Naive thymus-derived CD4-positive, alpha-beta T cell (primary cell): ENCODE results near the gene XAGE1B. TPM values are rescaled to one million over a fixed set of nuclear protein-coding genes. Genes with fewer than 3 reads are reported as not detected.
"Not testable (repeated sequence)": the region's sequence is repeated elsewhere in the genome, so short reads cannot be mapped to it uniquely, and the experiment has no call there.

Experiments
- ATAC-seq: fragments of 150-1000 bp; cut with Tn5 transposase; 2 replicates; pipeline ENCODE4 v1.10.0; 2021; ENCODE audit warnings: mild to moderate bottlenecking, moderate library complexity
- CTCF ChIA-PET: fragments of 350-600 bp; sonication (Branson Sonifier 250); formaldehyde crosslinking; loops from one replicate; lab custom pipeline; 2021; ENCODE audit warnings: antibody characterized with exemption; lab: Charles Lee
- POLR2A ChIA-PET: fragments of 350-600 bp; sonication (Branson Sonifier 250); formaldehyde crosslinking; loops from one replicate; lab custom pipeline; 2021; ENCODE audit warnings: antibody characterized with exemption, inconsistent platforms; lab: Charles Lee
- DNase-seq, 9 donors: peaks; one replicate each; pipeline versions ENCODE4 v3.0.0 to v3.0.0-alpha.2; 2020 to 2022; ENCODE audit warnings: mixed read lengths in 1 of 9
- H3K27ac ChIP-seq: one replicate; pipeline ENCODE4 v1.7.0; 2013; ENCODE audit warnings: mild to moderate bottlenecking, low read depth, low read length, moderate library complexity
- H3K27me3 ChIP-seq, 2 donors: one replicate each; pipeline ENCODE4 v1.7.0; 2013; ENCODE audit warnings: low read length in 2 of 2, mild to moderate bottlenecking in 2 of 2, moderate library complexity in 2 of 2; ENCODE audit not compliant: control insufficient read depth in 2 of 2, insufficient read depth in 2 of 2
- H3K36me3 ChIP-seq, 3 experiments: 1 replicate in 2 of 3; 2 replicates in 1 of 3; pipeline ENCODE4 v1.7.0; 2013; ENCODE audit warnings: low read length in 3 of 3, mild to moderate bottlenecking in 3 of 3, moderate library complexity in 1 of 3; ENCODE audit not compliant: insufficient read depth in 3 of 3, control insufficient read depth in 2 of 3
- H3K4me1 ChIP-seq, 2 donors: one replicate each; pipeline ENCODE4 v1.7.0; 2013; ENCODE audit warnings: low read length in 2 of 2, mild to moderate bottlenecking in 2 of 2, moderate library complexity in 1 of 2; ENCODE audit not compliant: control insufficient read depth in 2 of 2, insufficient read depth in 2 of 2
- H3K4me3 ChIP-seq: 2 replicates; pipeline ENCODE4 v1.7.0; 2013; ENCODE audit warnings: mild to moderate bottlenecking, low read length
- H3K9me3 ChIP-seq, 3 experiments: 1 replicate in 2 of 3; 2 replicates in 1 of 3; pipeline ENCODE4 v1.7.0; 2013; ENCODE audit warnings: low read length in 3 of 3; ENCODE audit not compliant: control insufficient read depth in 2 of 3
- H3K27ac Mint-ChIP-seq, 9 donors: one replicate each; pipeline ENCODE4 v1.8.0; 2020 to 2022; ENCODE audit warnings: mixed read lengths in 9 of 9, mild to moderate bottlenecking in 8 of 9, moderate library complexity in 5 of 9, inconsistent platforms in 2 of 9
- H3K27me3 Mint-ChIP-seq, 5 donors: one replicate each; pipeline ENCODE4 v1.8.0; 2021 to 2022; ENCODE audit warnings: mixed read lengths in 5 of 5, mild to moderate bottlenecking in 1 of 5
- H3K36me3 Mint-ChIP-seq, 5 donors: one replicate each; pipeline ENCODE4 v1.8.0; 2020 to 2022; ENCODE audit warnings: mixed read lengths in 5 of 5, mild to moderate bottlenecking in 3 of 5, inconsistent platforms in 1 of 5
- H3K4me1 Mint-ChIP-seq, 7 donors: one replicate each; pipeline ENCODE4 v1.8.0; 2020 to 2022; ENCODE audit warnings: mixed read lengths in 7 of 7, mild to moderate bottlenecking in 3 of 7, inconsistent platforms in 1 of 7
- H3K4me3 Mint-ChIP-seq, 10 donors: one replicate each; pipeline ENCODE4 v1.8.0; 2020 to 2022; ENCODE audit warnings: mild to moderate bottlenecking in 10 of 10, mixed read lengths in 10 of 10, moderate library complexity in 6 of 10, inconsistent platforms in 2 of 10
- H3K9me3 Mint-ChIP-seq, 11 donors: one replicate each; pipeline ENCODE4 v1.8.0; 2020 to 2022; ENCODE audit warnings: mixed read lengths in 11 of 11, mild to moderate bottlenecking in 4 of 11, inconsistent platforms in 1 of 11, moderate library complexity in 1 of 11
- intact Hi-C, 2 donors: fragments of 100-400 bp; cut with micrococcal nuclease; formaldehyde crosslinking; loops; one replicate each; pipeline ENCODE4 v1.15.1; 2023
- polyA plus RNA-seq, 2 donors: library from polyadenylated mRNA; unstranded; fragments of 300-500 nt; fragmentation: Illumina TruSeq; gene quantifications; one replicate each; pipeline ENCODE4 v1.2.3, GENCODE V29; 2021
- total RNA-seq, 6 experiments: library from RNA in 5 of 6; stranded (reverse) in 5 of 6; gene quantifications; 1 replicate in 5 of 6; 2 replicates in 1 of 6; pipeline ENCODE4 v1.2.3 and lab custom pipeline; 2021 to 2026

XAGE1B gene
- total and polyA plus RNA-seq, 7 experiments from 2014 or later, result not detected

- H3K36me3 ChIP-seq, result no peaks in the 10 kb centered on the region
- no peak overlapping the region for H3K27ac Mint-ChIP-seq
- no peak for DNase-seq
Measured at GRCh38 chrX:52542311-52542710, 25.4 kb upstream of the XAGE1B start.

GRCh38 chrX:52541051-52541450, 24.2 kb upstream of the XAGE1B start:
- CTCF ChIA-PET, H3K4me3 ChIP-seq, H3K27me3 Mint-ChIP-seq, POLR2A ChIA-PET, DNase-seq, H3K9me3 Mint-ChIP-seq, H3K4me1 ChIP-seq, H3K4me1 Mint-ChIP-seq, H3K9me3 ChIP-seq, H3K4me3 Mint-ChIP-seq, H3K27ac Mint-ChIP-seq, H3K36me3 Mint-ChIP-seq, H3K27me3 ChIP-seq, ATAC-seq, H3K27ac ChIP-seq, intact Hi-C loops, H3K36me3 ChIP-seq: not testable (repeated sequence)

More at GRCh38 chrX:52542311-52542710, 25.4 kb upstream of the XAGE1B start:
- intact Hi-C loops, result no loop called here
- Histone ChIP-seq H3K27ac (no peak overlapping the region), H3K4me3 (no peak overlapping the region), H3K9me3 (no peaks in the 10 kb centered on the region), H3K27me3 (no peaks in the 10 kb centered on the region), H3K4me1 (no peaks in the 10 kb centered on the region)
- H3K27me3 Mint-ChIP-seq, result peaks cover 0 to 4% (median 0%) of the 10 kb centered on the region in 5 donors
- H3K36me3 Mint-ChIP-seq, result no peaks in the 10 kb centered on the region
- no peaks in the 10 kb centered on the region for H3K4me1 Mint-ChIP-seq
- CTCF ChIA-PET, result no interaction called here
- H3K9me3 Mint-ChIP-seq, result peaks cover 0 to 2% (median 0%) of the 10 kb centered on the region in 11 donors
- H3K4me3 Mint-ChIP-seq, result no peak overlapping the region
- POLR2A ChIA-PET, result no interaction called here
- ATAC-seq, result no peak

GRCh38 chrX:52516110-52516986, 515 bp downstream of the XAGE1B start:
- intact Hi-C loops, H3K4me3 ChIP-seq, POLR2A ChIA-PET, H3K9me3 ChIP-seq, H3K27ac ChIP-seq, H3K36me3 Mint-ChIP-seq, H3K4me1 Mint-ChIP-seq, H3K4me1 ChIP-seq, CTCF ChIA-PET, ATAC-seq, H3K36me3 ChIP-seq, H3K27me3 ChIP-seq, H3K9me3 Mint-ChIP-seq, H3K4me3 Mint-ChIP-seq, DNase-seq, H3K27me3 Mint-ChIP-seq, H3K27ac Mint-ChIP-seq: not testable (repeated sequence)

GRCh38 chrX:52511126-52511525, 5.7 kb downstream of the XAGE1B start:
- H3K4me3 Mint-ChIP-seq, intact Hi-C loops, H3K4me1 Mint-ChIP-seq, CTCF ChIA-PET, H3K27ac Mint-ChIP-seq, H3K9me3 ChIP-seq, H3K36me3 Mint-ChIP-seq, H3K4me3 ChIP-seq, H3K36me3 ChIP-seq, DNase-seq, POLR2A ChIA-PET, H3K27ac ChIP-seq, H3K9me3 Mint-ChIP-seq, H3K27me3 ChIP-seq, H3K4me1 ChIP-seq, ATAC-seq: not testable (repeated sequence)
- peaks cover 0 to 11% (median 5%) of the 10 kb centered on the region in 5 donors for H3K27me3 Mint-ChIP-seq

GRCh38 chrX:52509916-52510315, 6.9 kb downstream of the XAGE1B start:
- no peaks in the 10 kb centered on the region for H3K4me1 Mint-ChIP-seq
- no peaks in the 10 kb centered on the region for H3K9me3 Mint-ChIP-seq
- ChIA-PET CTCF (no interaction called here), POLR2A (no interaction called here)
- DNase-seq (no peak), ATAC-seq (no peak)
- H3K36me3 ChIP-seq, result no peaks in the 10 kb centered on the region
- H3K4me1 ChIP-seq, result no peaks in the 10 kb centered on the region
- no peak overlapping the region for H3K4me3 ChIP-seq
- H3K27me3 ChIP-seq, result no peaks in the 10 kb centered on the region
- no peaks in the 10 kb centered on the region for H3K36me3 Mint-ChIP-seq
- intact Hi-C loops, result no loop called here
- H3K27ac ChIP-seq, result no peak overlapping the region
- no peak overlapping the region for H3K27ac Mint-ChIP-seq
- H3K27me3 Mint-ChIP-seq, result peaks cover 0 to 12% (median 6%) of the 10 kb centered on the region in 5 donors
- H3K9me3 ChIP-seq, result no peaks in the 10 kb centered on the region
- H3K4me3 Mint-ChIP-seq, result no peak overlapping the region

- ChIA-PET CTCF (no interaction called here), POLR2A (no interaction called here)
- Mint-ChIP-seq H3K27me3 (peaks cover 0 to 18% (median 6%) of the 10 kb centered on the region in 5 donors), H3K36me3 (no peaks in the 10 kb centered on the region), H3K4me3 (no peak overlapping the region), H3K4me1 (no peaks in the 10 kb centered on the region), H3K9me3 (no peaks in the 10 kb centered on the region), H3K27ac (no peak overlapping the region)
- Histone ChIP-seq H3K27ac (no peak overlapping the region), H3K9me3 (no peaks in the 10 kb centered on the region), H3K27me3 (no peaks in the 10 kb centered on the region), H3K36me3 (no peaks in the 10 kb centered on the region), H3K4me3 (no peak overlapping the region), H3K4me1 (no peaks in the 10 kb centered on the region)
- ATAC-seq, result no peak
- intact Hi-C loops, result no loop called here
- DNase-seq, result no peak
Measured at GRCh38 chrX:52507331-52507730, 9.5 kb downstream of the XAGE1B start.

GRCh38 chrX:52504551-52504950, 12.3 kb downstream of the XAGE1B start:
- no peak overlapping the region for H3K27ac Mint-ChIP-seq
- no peaks in the 10 kb centered on the region for H3K4me1 ChIP-seq
- H3K36me3 ChIP-seq, result no peaks in the 10 kb centered on the region
- H3K36me3 Mint-ChIP-seq, result no peaks in the 10 kb centered on the region
- no peak overlapping the region for H3K27ac ChIP-seq
- no peak overlapping the region for H3K4me3 ChIP-seq
- H3K9me3 ChIP-seq, result no peaks in the 10 kb centered on the region
- ChIA-PET CTCF (no interaction called here), POLR2A (no interaction called here)
- DNase-seq, result no peak
- no peak for ATAC-seq
- no peaks in the 10 kb centered on the region for H3K27me3 ChIP-seq
- intact Hi-C loops, result no loop called here
- no peak overlapping the region for H3K4me3 Mint-ChIP-seq
- H3K4me1 Mint-ChIP-seq, result no peaks in the 10 kb centered on the region
- peaks cover 0 to 19% (median 6%) of the 10 kb centered on the region in 5 donors for H3K27me3 Mint-ChIP-seq
- no peaks in the 10 kb centered on the region for H3K9me3 Mint-ChIP-seq
